GM21619 (cell line): Measurements from ENCODE around the gene SLC35D2.
A peak's percentile ranks its signal among the peaks of the same experiment; 100 is the strongest.

Experiments
- ATAC-seq: cut with Tn5 transposase; IDR thresholded peaks from one replicate; pipeline ENCODE4 v1.9.1; 2021; ENCODE audit not compliant: unreplicated experiment

The SLC35D2 gene

GRCh38 chr9:96383165-96383942 is at the start of gene SLC35D2:
Gene SLC35D2, minus strand, starts transcription at chr9:96383711. Its CDS starts 77 bp downstream, at chr9:96383634.
- no peak for ATAC-seq

DNA sequence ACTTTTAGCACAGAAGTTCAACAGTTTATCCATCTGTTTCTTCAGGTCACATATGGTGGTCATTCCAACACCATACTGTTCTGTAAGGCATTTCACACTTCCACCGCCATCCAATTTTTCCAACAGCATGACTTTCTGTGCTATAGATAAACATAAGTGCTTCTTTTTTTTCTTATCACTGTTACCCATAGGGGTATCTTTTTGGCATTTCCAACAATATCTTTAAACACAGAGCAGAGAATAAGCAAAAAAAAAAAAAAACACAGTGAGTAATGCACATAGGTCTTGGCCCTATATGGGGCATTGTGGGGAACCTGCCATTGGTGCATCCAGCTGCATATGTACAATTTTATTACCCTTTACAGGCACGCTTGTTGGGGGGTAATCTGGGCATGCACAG is 46.9 kb upstream of the SLC35D2 start:
- no peak for ATAC-seq

GRCh38 chr9:96429732-96430131 is 46.2 kb upstream of the SLC35D2 start:
- ATAC-seq, result no peak

DNA sequence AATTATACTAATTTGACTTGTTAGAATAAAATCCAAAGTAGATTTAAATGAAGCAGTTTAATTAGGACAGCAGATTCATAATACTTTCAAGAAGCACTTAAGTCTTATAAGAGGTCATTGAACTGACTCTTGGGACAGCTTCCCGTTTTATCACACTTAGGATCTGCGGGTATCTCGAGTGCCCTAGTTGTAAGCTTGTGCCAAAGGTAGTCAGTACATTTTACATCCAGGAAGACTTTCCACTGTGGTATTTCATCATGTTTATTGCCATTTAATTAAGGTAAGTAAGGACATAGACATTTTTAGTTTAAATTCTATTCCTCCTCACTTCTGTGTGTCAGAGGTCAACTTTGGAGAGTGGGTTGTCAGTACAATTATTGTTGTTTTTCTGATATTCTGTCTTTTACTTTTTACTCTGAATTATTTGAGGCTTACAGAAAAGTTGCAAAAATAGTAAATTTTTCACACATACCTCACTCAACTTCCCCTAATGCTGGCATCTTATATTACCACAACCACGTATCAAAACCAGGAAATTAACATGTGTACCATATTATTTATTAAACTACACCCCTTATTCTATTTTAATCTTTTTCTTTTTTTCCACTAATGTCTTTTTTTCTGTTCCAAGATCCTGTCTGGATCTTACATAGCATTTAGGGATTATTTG is 42.1 kb upstream of the SLC35D2 start:
- ATAC-seq, result no peak

- ATAC-seq, result no peak
Measured at GRCh38 chr9:96423985-96424336, 40.5 kb upstream of the SLC35D2 start.

DNA sequence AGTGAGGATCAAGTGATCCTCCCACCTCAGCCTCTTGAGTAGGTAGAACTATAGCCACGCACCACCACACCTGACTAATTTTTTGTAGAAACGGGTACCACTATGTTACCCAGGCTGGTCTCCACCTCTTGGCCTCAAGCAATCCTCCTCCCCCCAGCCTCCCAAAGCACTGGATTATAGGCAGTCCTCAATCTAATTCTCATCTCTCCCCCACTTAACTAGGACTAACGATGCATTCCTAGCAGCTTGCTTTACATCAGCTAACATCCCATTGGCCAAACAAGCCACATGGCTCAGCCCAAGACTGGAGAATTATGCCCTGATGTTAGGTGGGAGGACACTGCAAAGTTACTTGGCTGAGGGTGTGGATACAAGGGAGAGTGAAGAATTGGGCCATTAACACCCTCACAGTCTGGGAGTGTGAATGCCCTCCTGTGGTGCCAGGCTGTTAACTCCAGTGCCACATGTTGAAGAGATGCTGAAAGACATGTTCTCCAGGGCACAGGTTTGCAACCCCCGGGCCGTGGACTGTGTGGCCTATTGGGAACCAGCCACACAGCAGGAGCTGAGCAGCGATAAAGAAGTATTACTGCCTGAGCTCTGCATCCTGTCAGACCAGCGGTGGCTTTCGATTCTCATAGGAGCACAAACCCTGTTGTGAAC is 39.9 kb upstream of the SLC35D2 start:
- ATAC-seq, result no peak

DNA sequence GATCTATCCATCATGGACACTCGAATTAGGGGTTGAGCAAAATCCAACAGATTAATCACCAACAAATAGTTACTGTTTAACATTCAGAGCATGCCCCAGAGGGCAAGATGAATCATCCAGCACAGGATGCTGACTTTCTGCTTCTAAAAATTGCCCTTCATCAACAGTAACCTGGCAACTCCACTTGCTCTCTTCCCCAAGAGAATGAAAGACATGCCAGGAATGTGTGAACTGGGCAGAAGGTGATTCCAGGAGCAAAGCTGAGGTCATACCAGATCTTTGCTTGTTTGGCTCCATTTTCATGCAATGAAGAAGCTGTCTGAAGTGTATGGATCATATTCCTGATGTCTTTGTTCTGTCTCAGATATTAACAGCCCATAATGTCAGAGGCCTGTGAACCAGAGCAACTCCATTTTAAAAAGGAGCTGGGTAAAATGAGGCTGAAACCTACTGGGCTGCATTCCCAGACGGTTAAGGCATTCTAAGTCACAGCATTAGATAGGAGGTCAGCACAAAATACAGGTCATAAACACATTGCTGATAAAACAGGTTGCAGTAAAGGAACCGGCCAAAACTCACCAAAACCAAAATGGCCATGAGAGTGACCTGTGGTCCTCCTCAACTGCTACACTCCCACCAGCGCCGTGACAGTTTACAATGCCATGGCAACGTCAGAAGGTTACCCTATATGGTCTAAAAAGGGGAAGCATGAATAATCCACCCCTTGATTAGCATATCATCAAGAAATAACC is 37.1 kb upstream of the SLC35D2 start:
- no peak for ATAC-seq

GRCh38 chr9:96419691-96419969 is 36.1 kb upstream of the SLC35D2 start:
- ATAC-seq, result no peak

DNA sequence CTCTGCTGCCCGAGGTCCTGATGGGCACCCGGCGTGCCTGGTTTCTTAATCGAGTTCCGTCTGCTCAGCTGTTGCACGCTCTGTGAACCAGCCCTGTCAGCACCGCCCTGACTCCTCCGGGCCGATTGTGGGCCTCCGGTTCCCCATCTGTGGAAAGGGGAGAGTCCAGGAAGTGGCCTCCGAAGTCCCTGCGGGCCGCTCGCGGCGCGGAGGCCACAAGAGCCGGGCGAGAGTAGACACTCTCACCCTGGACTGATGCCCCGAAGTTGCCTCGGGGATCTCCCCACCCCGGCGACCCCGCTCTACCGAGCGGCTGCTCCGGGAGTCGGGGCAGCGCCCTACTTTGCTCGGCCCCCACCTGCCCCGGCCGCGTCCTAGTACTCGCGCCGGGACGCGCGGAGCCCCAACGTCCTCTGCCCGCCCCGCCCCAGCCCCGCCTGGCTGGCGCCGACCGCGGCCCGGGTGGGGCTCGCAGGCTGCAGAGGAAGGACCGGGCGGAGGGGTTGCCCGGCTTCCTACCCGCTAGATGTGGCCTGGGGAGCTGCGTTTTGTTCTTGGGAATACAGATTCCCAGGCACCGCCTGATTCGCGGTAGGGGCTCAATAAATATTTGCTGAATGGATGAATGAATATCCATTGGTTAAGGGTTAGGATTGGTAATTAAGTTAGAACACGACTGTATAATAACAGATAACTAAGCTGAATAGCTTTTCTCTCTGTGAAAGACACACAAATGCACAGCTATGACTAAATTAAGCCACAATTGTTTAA is 35.6 kb upstream of the SLC35D2 start:
- peak; percentile 34 for ATAC-seq

- peak; percentile 53 for ATAC-seq
Measured at GRCh38 chr9:96418083-96418919, 34.8 kb upstream of the SLC35D2 start, which contains the start of gene ZNF367. Gene ZNF367, minus strand, starts transcription at chr9:96418370. Its CDS starts 338 bp downstream, at chr9:96418032.

GRCh38 chr9:96417661-96418082 is 34.2 kb upstream of the SLC35D2 start:
- no peak for ATAC-seq

DNA sequence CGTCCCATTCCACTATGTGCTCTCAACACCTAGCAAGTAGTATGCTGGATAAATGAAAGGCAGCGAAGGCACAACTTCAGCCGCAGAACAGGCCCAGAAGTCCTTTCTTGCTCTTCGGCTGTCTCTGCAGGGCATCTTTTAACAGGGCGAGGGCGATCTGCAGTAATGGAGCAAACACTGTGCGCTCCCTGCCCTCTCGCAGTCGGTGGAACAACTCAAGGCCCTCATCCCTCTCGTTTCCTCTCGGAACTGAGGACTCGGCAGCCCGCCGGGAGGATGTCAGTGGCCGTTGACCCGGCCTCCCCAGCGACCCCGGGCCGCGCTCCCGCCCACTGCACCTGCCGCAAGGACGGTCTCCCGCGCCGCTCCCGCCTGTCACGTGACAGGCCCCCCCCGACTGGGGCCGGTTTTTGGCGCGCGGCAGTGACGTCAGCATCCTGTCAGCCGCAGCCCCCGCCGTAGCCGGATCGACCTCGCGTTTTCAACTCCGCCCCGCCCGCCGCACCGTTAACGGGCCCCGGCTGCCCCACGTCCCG is 33.6 kb upstream of the SLC35D2 start:
- ATAC-seq, result no peak

DNA sequence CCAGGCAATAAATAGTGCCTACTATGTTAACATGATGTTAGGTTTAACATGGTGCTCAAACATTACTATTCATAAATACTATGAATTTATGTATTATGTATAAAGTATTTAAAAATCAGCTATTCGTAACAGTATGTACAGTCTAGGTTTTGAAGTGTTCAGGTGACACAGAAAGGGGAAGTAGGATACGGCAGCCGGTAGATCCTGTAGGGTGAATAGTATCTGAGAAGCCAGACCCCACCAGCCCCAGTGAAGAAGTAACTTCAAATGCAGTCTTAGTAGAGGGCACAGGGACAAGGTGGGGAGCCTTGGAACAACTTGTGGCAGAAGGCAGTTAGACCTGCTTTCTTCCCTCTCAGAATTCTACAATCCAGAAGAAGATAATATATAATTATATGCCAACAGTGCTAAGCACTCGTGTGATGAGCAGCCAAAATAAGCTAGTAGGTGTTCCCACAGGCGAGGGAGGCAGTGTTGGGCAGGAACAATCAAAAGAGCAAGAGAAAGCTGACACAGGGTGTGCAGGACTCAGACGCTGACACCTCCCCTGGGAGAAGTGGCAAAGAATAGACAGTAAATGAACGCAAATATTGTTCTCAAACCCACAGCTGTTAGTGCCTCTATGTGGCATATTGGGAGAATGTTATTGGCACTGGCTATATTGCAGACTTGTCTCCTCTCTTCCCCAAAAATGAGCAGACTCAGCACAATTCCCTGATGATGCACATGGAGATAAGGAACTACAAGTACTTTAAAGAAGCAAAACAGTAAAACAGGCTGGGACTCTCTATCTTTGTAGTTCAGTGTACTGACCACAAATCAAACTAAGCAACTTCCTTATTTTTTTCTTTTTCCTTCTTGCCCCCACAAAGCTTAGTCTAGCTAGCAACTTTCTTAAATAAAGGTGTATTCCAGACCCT is 30.1 kb upstream of the SLC35D2 start:
- ATAC-seq, result peak; percentile 24

DNA sequence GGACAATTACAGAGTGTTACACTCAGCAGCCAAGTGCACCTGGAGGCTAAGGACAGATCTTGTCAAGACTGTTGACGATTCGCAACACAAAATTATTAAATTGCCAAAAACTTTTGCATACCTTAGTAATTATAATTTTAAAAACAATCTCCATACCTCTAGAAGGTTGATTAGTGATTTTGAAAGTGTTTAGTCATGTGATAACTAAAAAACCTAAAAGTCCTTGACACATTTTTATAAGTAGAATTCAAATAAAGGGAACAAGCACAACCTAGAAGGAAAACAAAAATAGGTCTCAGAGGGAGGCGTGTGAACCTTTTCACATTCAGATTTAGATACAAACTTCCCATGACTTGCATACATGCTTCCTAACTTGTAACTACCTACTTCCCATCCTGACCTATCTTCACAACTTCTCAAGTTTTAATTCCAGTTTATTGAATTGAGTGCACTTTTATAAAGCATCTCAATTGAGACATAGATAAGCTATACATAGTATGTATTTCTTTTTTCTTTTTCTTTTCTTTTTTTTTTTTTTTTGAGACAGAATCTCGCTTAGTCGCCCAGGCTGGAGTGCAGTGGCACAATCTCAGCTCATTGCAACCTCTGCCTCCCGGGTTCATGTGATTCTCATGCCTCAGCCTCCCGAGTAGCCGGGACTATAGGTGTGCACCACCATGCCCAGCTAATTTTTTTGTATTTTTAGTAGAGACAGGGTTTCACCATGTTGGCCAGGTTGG is 28.8 kb upstream of the SLC35D2 start:
- no peak for ATAC-seq

GRCh38 chr9:96411129-96411838 is 27.8 kb upstream of the SLC35D2 start:
- no peak for ATAC-seq

- no peak for ATAC-seq
Measured at GRCh38 chr9:96408409-96409280, 25.1 kb upstream of the SLC35D2 start.
